NCI-H128 (cell line): ENCODE measurements around the gene KIAA1614.
A peak's percentile ranks its signal among the peaks of the same experiment; 100 is the strongest.

Experiments
- DNase-seq: peaks from one replicate; lab custom pipeline; 2025; ENCODE audit not compliant: unreplicated experiment; lab: John Stamatoyannopoulos, UW

KIAA1614 gene

GRCh38 chr1:180925471-180926051 lies 12.9 kb downstream of the KIAA1614 start:
- no peak for DNase-seq

- DNase-seq: peak; percentile 48
These were observed 13.7 kb downstream of the KIAA1614 start for GRCh38 chr1:180926164-180926981.

- no peak for DNase-seq
These were observed 14.7 kb downstream of the KIAA1614 start for GRCh38 chr1:180927348-180927747.

- no peak for DNase-seq
These were observed 15.1 kb downstream of the KIAA1614 start for GRCh38 chr1:180927841-180928240.

GRCh38 chr1:180928331-180929230 lies 15.9 kb downstream of the KIAA1614 start:
- no peak for DNase-seq

GRCh38 chr1:180929389-180929788 lies 16.7 kb downstream of the KIAA1614 start:
- DNase-seq: no peak

GRCh38 chr1:180930687-180931086 lies 18.0 kb downstream of the KIAA1614 start:
- peak; percentile 25 for DNase-seq

GRCh38 chr1:180931529-180931928 lies 18.8 kb downstream of the KIAA1614 start:
- no peak for DNase-seq

GRCh38 chr1:180932378-180932777 lies 19.7 kb downstream of the KIAA1614 start:
- no peak for DNase-seq

- no peak for DNase-seq
These were observed 20.4 kb downstream of the KIAA1614 start for GRCh38 chr1:180933141-180933540.

- no peak for DNase-seq
These were observed 21.9 kb downstream of the KIAA1614 start for GRCh38 chr1:180934563-180934962.

GRCh38 chr1:180935326-180936109 lies 22.8 kb downstream of the KIAA1614 start:
- no peak for DNase-seq

- no peak for DNase-seq
These were observed 23.7 kb downstream of the KIAA1614 start for GRCh38 chr1:180936110-180937011.

GRCh38 chr1:180937012-180937372 lies 24.3 kb downstream of the KIAA1614 start:
- no peak for DNase-seq

GRCh38 chr1:180937624-180938225 lies 25.0 kb downstream of the KIAA1614 start:
- no peak for DNase-seq

GRCh38 chr1:180939073-180939710 lies 26.5 kb downstream of the KIAA1614 start:
- no peak for DNase-seq

GRCh38 chr1:180939711-180940103 lies 27.0 kb downstream of the KIAA1614 start:
- no peak for DNase-seq

- no peak for DNase-seq
These were observed 27.7 kb downstream of the KIAA1614 start for GRCh38 chr1:180940445-180940844.
